Gastrocnemius medialis (tissue), 4 donors: ENCODE measurements around the gene DOP1A.

Experiments used
- CTCF ChIP-seq, 5 experiments: fragments of 450-650 bp in 3 of 5; fragments of 200-600 bp in 2 of 5; sonication (generic) in 2 of 5; IDR thresholded peaks in 4 of 5; conservative IDR thresholded peaks in 1 of 5; 1 replicate in 4 of 5; 2 replicates in 1 of 5; pipeline ENCODE4 v1.5.1; 2016 to 2019; ENCODE audit warnings: antibody characterized with exemption in 5 of 5, mild to moderate bottlenecking in 3 of 5, moderate library complexity in 3 of 5
- POLR2A ChIP-seq, 2 donors: fragments of 450-650 bp; IDR thresholded peaks; one replicate each; pipeline ENCODE4 v1.6.1; 2017; ENCODE audit warnings: antibody characterized with exemption in 2 of 2, mild to moderate bottlenecking in 2 of 2, moderate library complexity in 2 of 2

GRCh38 chr6:83167726-83168278 lies 100.3 kb downstream of the DOP1A start:
- no peak for TF ChIP-seq POLR2A (IDR thresholded peaks at IDR 0.05)
- no peak for TF ChIP-seq CTCF (IDR thresholded peaks at IDR 0.05 in 4 of 5, conservative IDR thresholded peaks at IDR 0.05 in 1 of 5)
